Panc1 (cell line): ENCODE data around the gene TPRX2. TPM values are rescaled to one million over a fixed set of nuclear protein-coding genes. Genes with fewer than 3 reads are reported as not detected.

ENCODE experiments used
- ATAC-seq: fragments of 200-7000 bp; cut with Tn5 transposase; 2 replicates; pipeline ENCODE4 v1.9.1; 2020; ENCODE audit warnings: mild to moderate bottlenecking, moderate library complexity
- BruUV-seq: library from RNA; stranded (reverse); fragments of 400-500 nt; replicated peaks from 2 replicates; lab custom pipeline; 2021; lab: Mats Ljungman, UMichigan
- CTCF ChIA-PET: fragments of 300-600 bp; sonication (Branson Sonifier 250); formaldehyde crosslinking; loops from one replicate; lab custom pipeline; 2022; ENCODE audit warnings: antibody characterized with exemption; lab: Charles Lee
- POLR2A ChIA-PET: fragments of 300-600 bp; sonication (Branson Sonifier 250); formaldehyde crosslinking; loops from one replicate; lab custom pipeline; 2022; ENCODE audit warnings: antibody characterized with exemption; lab: Charles Lee
- DNase-seq: peaks from one replicate; pipeline ENCODE4 v3.0.0-alpha.2; 2010; ENCODE audit warnings: low read depth, low spot score
- H3K27ac ChIP-seq: 2 replicates; pipeline ENCODE4 v1.5.1; 2011; ENCODE audit warnings: mild to moderate bottlenecking, low read length, inconsistent platforms
- H3K27me3 ChIP-seq: fragments of 200-500 bp; sonication (Bioruptor generic); 2 replicates; pipeline ENCODE4 v1.6.0; 2014; ENCODE audit warnings: low read length, inconsistent platforms; ENCODE audit not compliant: control insufficient read depth, insufficient read depth
- H3K36me3 ChIP-seq: fragments of 200-500 bp; sonication (Bioruptor generic); 2 replicates; pipeline ENCODE4 v1.5.1; 2014; ENCODE audit warnings: inconsistent platforms, mild to moderate bottlenecking, low read length, moderate library complexity; ENCODE audit not compliant: control insufficient read depth, insufficient read depth
- H3K4me1 ChIP-seq: 2 replicates; pipeline ENCODE4 v1.5.1; 2011; ENCODE audit warnings: inconsistent platforms, mild to moderate bottlenecking, low read length, moderate library complexity; ENCODE audit not compliant: control insufficient read depth, insufficient read depth
- H3K4me3 ChIP-seq, 2 experiments: 2 replicates each; pipeline ENCODE4 v1.5.1; 2011 to 2012; ENCODE audit warnings: low read depth in 2 of 2, low read length in 2 of 2, mild to moderate bottlenecking in 2 of 2, inconsistent platforms in 1 of 2, moderate library complexity in 1 of 2
- H3K9me3 ChIP-seq: fragments of 200-500 bp; sonication (Bioruptor generic); 2 replicates; pipeline ENCODE4 v1.5.1; 2014; ENCODE audit warnings: low read depth, mild to moderate bottlenecking, inconsistent platforms, low read length, moderate library complexity; ENCODE audit not compliant: control insufficient read depth, insufficient read depth
- CTCF ChIP-seq: fragments of 450-650 bp; IDR thresholded peaks from 2 replicates; pipeline ENCODE4 v1.5.1; 2017; ENCODE audit warnings: mild to moderate bottlenecking
- POLR2AphosphoS5 ChIP-seq: IDR thresholded peaks from 2 replicates; pipeline ENCODE4 v1.6.1; 2012; ENCODE audit warnings: mild to moderate bottlenecking, low read depth, low read length, moderate library complexity
- REST ChIP-seq, 2 experiments: IDR thresholded peaks; 2 replicates each; pipeline ENCODE4 v1.6.1; 2011 to 2012; ENCODE audit warnings: low read depth in 2 of 2, control low read depth in 1 of 2, low read length in 1 of 2, mild to moderate bottlenecking in 1 of 2, moderate library complexity in 1 of 2; ENCODE audit not compliant: insufficient read depth in 1 of 2
- SIN3A ChIP-seq: IDR thresholded peaks from 2 replicates; pipeline ENCODE4 v1.6.1; 2012; ENCODE audit warnings: low read depth, mild to moderate bottlenecking, low read length, moderate library complexity, borderline replicate concordance; ENCODE audit not compliant: insufficient read depth
- TCF7L2 ChIP-seq: IDR thresholded peaks from 2 replicates; pipeline ENCODE4 v1.6.1; 2011; ENCODE audit warnings: mild to moderate bottlenecking, low read depth, low read length, inconsistent platforms
- in situ Hi-C: cut with HindIII; loops from 2 replicates; pipeline ENCODE4 v1.10.0; 2016; ENCODE audit warnings: low sequenced_read_pairs, low pct_unique_long_range_greater_than_20kb
- intact Hi-C: fragments of 100-400 bp; cut with micrococcal nuclease; formaldehyde crosslinking; loops from one replicate; pipeline ENCODE4 v1.10.0; 2022; ENCODE audit not compliant: unreplicated experiment
- total RNA-seq: library from RNA; stranded (reverse); gene quantifications from one replicate; pipeline ENCODE4 v1.2.1, GENCODE V29; 2021; ENCODE audit not compliant: unreplicated experiment

The TPRX2 gene
- total RNA-seq, 1 experiment from 2014 or later: not detected

DNA sequence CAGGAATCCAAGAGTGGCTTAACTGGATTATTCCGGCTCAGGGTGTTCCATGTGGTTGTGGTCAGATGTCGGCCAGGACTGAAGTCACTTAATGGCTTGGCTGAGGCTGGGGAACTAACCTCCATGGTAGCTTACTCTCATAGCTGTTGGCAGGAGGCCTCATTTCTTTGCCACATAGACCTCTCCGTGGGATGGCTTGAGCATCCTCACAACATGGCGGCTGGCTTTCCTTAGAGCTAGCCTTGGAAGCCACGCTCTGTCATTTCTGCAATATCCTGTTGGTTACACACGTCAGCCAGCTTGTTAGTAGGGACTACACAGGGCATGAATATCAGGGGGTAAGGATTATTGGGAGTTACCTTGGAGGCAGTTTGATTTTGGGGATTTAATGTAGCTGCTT, 32.2 kb upstream of the TPRX2 start:
- H3K4me1 ChIP-seq: no peaks in the 10 kb centered on the region
- DNase-seq (no peak), ATAC-seq (no peak)
- in situ Hi-C loops: no loop called here
- no peaks in the 10 kb centered on the region for H3K27me3 ChIP-seq
- no peak for TF ChIP-seq SIN3A
- no peak for TF ChIP-seq CTCF
- no peak for TF ChIP-seq POLR2AphosphoS5
- no peak for TF ChIP-seq TCF7L2
- no peak for TF ChIP-seq REST (IDR thresholded peaks at IDR 0.05; ENCODE audit: insufficient read depth in 1 of 2, low read depth in 2 of 2, low read length in 1 of 2)
- no TSS peak for BruUV-seq
- H3K27ac ChIP-seq: no peak overlapping the region
- intact Hi-C loops: no loop called here
- H3K9me3 ChIP-seq: no peaks in the 10 kb centered on the region
- H3K4me3 ChIP-seq: no peak overlapping the region
- ChIA-PET CTCF (interaction anchor here (0.7 kb wide), 1 partner anchor 8 kb away, joined by 5 read pairs; no protein-coding TSS in a partner anchor), POLR2A (no interaction called here)
- no peaks in the 10 kb centered on the region for H3K36me3 ChIP-seq

GRCh38 chr19:47832723-47833122, 26.3 kb upstream of the TPRX2 start:
- H3K4me1 ChIP-seq: no peaks in the 10 kb centered on the region
- no peaks in the 10 kb centered on the region for H3K27me3 ChIP-seq
- intact Hi-C loops: no loop called here
- H3K4me3 ChIP-seq: no peak overlapping the region
- TF ChIP-seq POLR2AphosphoS5 (no peak), TCF7L2 (no peak), REST (IDR thresholded peaks at IDR 0.05; ENCODE audit: insufficient read depth in 1 of 2, low read depth in 2 of 2, low read length in 1 of 2) (no peak), SIN3A (no peak), CTCF (no peak)
- H3K36me3 ChIP-seq: no peaks in the 10 kb centered on the region
- ChIA-PET POLR2A (no interaction called here), CTCF (no interaction called here)
- H3K27ac ChIP-seq: no peak overlapping the region
- no peaks in the 10 kb centered on the region for H3K9me3 ChIP-seq
- no TSS peak for BruUV-seq
- ATAC-seq: no peak
- in situ Hi-C loops: no loop called here
- no peak for DNase-seq
